HuH-7.5 (cell line): Measurements from ENCODE around the gene DYDC2.
"Not testable (repeated sequence)": the region's sequence is repeated elsewhere in the genome, so short reads cannot be mapped to it uniquely, and the experiment has no call there.

Source experiments
- DNase-seq: peaks from one replicate; pipeline ENCODE4 v3.0.0; 2011; ENCODE audit warnings: low spot score

DYDC2 gene

DNA sequence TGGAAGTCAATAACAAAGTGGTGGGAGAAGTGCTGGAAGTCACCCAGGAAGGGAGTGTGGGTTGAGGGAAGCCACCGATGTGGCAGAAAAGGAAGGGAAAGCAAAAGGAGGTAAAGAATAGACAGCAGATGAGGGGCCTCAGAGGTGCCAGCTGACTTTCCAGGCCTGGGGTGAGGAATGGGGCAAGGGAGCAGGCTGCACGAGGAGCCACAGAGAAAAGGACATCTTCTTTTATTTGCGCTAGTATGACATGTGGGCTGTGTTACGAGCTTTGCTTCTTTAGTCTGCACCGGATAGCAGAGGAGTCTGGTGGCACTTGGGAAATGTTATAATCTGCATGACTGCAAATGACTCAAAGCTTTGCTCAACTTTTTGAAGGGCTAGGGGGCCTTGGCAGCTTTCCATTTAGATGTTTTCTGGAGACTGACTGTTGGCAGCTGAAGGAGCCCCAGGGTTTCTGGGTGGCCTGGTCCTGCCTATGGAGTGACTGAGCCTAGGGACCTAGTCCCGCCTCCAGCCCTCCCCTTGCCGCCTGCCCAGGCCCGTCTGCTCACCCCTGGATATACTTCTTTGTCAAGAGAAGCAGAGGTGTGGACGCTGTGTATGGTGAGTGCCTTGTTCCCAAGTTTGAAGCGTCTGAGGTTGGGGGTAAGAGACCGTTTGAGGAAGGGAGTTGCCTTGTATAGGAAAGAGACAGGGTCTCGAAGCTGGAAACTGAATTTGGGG lies 56.9 kb downstream of the DYDC2 start:
- DNase-seq = no peak

DNA sequence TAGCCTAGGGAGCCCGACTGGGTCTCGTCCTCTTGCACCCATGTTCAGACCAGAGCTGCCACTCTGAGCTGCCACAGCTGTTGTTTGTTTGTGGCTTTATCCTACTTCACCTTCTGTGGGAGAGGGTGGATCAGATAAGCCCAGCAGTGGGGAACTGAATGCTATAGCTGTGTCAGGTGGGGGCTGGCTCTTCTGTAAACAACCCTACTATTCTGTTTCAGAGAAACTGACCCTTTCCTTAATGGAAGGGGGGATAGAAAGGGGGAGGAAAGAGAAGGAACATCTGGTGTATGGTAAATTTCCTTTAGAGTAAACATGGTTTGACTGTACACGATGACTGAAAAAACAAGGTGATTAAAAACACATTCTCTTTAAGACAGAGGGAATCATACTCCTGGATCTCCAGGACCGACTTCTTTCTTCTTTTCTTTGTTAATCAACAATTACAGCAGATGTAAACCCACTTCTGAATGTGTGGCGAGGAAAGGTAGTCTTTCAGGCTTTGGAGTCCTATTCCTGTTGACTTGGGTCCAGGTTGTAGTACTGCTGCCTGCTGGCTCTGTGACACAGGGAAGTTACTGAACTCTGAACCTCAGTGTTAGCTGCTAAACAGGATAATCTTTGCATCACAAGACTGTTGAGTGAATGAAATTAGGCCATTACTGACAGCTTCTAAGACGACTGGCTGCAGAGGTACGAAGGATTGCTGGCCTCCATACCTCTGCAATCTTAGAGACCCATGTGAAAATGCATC lies 57.7 kb downstream of the DYDC2 start:
- no peak for DNase-seq

DNA sequence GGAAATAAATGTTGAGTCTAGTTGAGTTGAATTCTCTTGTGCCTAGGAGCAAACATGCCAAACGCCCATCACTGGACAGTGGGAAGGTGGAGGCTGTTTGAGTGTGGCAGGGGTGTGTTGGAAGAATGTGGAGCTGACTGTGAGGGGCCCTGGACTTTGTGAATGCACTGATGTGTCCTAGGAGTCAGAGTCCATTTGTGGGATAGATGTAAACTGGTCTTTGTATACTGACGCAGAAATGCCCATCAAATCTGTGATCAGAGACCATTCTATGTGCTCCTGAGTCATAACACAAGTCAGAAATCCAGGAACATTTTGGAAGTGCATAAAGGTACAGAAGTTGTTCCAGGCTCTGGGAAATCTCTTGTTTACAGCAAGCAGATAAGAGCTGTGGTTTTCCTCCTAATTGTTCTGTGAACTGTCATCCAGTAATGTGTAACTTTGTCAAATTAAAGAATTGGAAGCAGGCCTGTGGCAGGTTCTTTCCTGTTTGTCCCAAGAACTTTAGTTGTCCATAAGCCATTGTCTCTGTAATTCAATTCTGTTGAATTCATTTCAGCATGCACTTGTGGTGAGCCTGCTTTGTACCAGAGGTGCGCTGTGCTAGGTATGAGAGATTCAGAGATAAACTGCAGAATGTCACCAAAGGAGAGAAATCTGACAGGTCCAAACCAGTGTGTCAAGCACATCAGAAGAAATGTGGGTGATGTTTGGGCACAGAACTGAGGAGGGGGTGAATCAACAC lies 59.3 kb downstream of the DYDC2 start:
- no peak for DNase-seq

- no peak for DNase-seq
These were observed 60.0 kb downstream of the DYDC2 start for GRCh38 chr10:80416479-80417098.

DNA sequence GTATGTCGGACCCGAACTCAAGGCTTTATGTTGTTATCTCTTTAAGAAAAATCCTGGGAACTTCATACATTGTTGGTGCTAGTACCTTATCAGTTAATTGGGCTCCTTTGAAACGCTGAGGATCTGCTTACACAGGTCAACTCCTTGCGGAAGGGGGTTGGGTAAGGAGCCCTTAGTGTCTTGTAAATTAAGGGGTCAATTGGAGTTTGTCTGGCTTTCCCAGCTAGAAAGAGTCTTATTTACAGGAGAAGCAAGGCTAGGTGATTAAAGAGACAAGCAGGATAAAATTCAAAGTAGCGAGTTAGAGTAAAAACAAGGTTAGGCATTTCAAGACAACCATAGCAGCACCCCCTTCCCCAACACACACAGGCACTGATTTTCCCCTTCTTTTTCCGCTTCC lies 60.7 kb downstream of the DYDC2 start:
- DNase-seq = not testable (repeated sequence)
